Body of pancreas (tissue), 4 donors: ENCODE results near the gene MT1A. TPM values are rescaled to one million over a fixed set of nuclear protein-coding genes. Genes with fewer than 3 reads are reported as not detected.
"Not testable (repeated sequence)": the region's sequence is repeated elsewhere in the genome, so short reads cannot be mapped to it uniquely, and the experiment has no call there.

Source experiments
- ATAC-seq: fragments of 150-250 bp; one replicate; pipeline ENCODE4 v1.9.1; 2016
- DNase-seq, 4 donors: peaks; one replicate each; pipeline ENCODE4 v3.0.0-alpha.2; 2019
- H3K27ac ChIP-seq, 4 donors: fragments of 200-600 bp; sonication (generic); 1 replicate in 3 of 4; 2 replicates in 1 of 4; pipeline versions ENCODE4 v1.5.1 to v1.6.1; 2016 to 2019; ENCODE audit warnings: mild to moderate bottlenecking in 1 of 4, mixed read lengths in 1 of 4, moderate library complexity in 1 of 4
- H3K27me3 ChIP-seq, 2 donors: fragments of 200-600 bp; sonication (generic); one replicate each; pipeline ENCODE4 v1.6.0; 2016; ENCODE audit warnings: mild to moderate bottlenecking in 1 of 2
- H3K36me3 ChIP-seq, 2 donors: fragments of 200-600 bp; sonication (generic); replicated peaks in 1 of 2; 2 replicates each; pipeline ENCODE4 v1.5.1; 2016; ENCODE audit warnings: low read depth in 2 of 2; ENCODE audit not compliant: insufficient read depth in 1 of 2
- H3K4me1 ChIP-seq: fragments of 200-600 bp; sonication (generic); one replicate; pipeline ENCODE4 v1.6.0; 2016
- H3K4me3 ChIP-seq, 2 donors: fragments of 200-600 bp; sonication (generic); 1 replicate in 1 of 2; 2 replicates in 1 of 2; pipeline ENCODE4 v1.5.1; 2016 to 2019
- H3K9me3 ChIP-seq, 3 donors: fragments of 200-600 bp; sonication (generic); 1 replicate in 2 of 3; 2 replicates in 1 of 3; pipeline ENCODE4 v1.5.1; 2016
- POLR2A ChIP-seq, 3 donors: fragments of 450-650 bp; IDR thresholded peaks; one replicate each; pipeline ENCODE4 v1.6.1; 2016; ENCODE audit warnings: antibody characterized with exemption in 3 of 3, mild to moderate bottlenecking in 2 of 3
- WGBS, 2 donors: methylation state at CpG; one replicate each; pipeline ENCODE4 v1.1.5; 2017; 5-methylcytosine and 5-hydroxymethylcytosine counted together
- intact Hi-C: fragments of 100-400 bp; cut with DNase I; formaldehyde crosslinking; loops from one replicate; pipeline ENCODE4 v1.15.1; 2023
- total RNA-seq, 2 donors: library from RNA; depleted of rRNA; stranded (reverse); fragments of >200 nt; gene quantifications; one replicate each; pipeline ENCODE4 v1.1.0, GENCODE V29; 2016
- TF ChIP-seq, protein P1 (sequence below), 7 experiments: fragments of 450-650 bp in 4 of 7; fragments of 200-600 bp in 3 of 7; sonication (generic) in 3 of 7; IDR thresholded peaks; one replicate each; pipeline ENCODE4 v1.5.1; 2016 to 2019; ENCODE audit warnings: antibody characterized with exemption in 7 of 7

MT1A gene
- total RNA-seq, 2 donors from 2014 or later, result 268 TPM; not detected in 1

GRCh38 chr16:56672761-56673536, 34.5 kb downstream of the MT1A start:
- intact Hi-C loops, result no loop called here

GRCh38 chr16:56673921-56674320, 35.5 kb downstream of the MT1A start:
- Histone ChIP-seq H3K9me3 (no peaks in the 10 kb centered on the region), H3K36me3 (no peaks in the 10 kb centered on the region), H3K4me3 (no peak overlapping the region), H3K4me1 (peaks cover 42% of the 10 kb centered on the region), H3K27ac (no peak overlapping the region), H3K27me3 (no peaks in the 10 kb centered on the region)
- intact Hi-C loops, result no loop called here
- peak; percentile 69 for ATAC-seq
- 28 to 40% methylated on average over 12 of the region's 12 CpGs for WGBS, 2 donors
- no peak for TF ChIP-seq POLR2A (IDR thresholded peaks at IDR 0.05)
- TF ChIP-seq, protein P1, sequence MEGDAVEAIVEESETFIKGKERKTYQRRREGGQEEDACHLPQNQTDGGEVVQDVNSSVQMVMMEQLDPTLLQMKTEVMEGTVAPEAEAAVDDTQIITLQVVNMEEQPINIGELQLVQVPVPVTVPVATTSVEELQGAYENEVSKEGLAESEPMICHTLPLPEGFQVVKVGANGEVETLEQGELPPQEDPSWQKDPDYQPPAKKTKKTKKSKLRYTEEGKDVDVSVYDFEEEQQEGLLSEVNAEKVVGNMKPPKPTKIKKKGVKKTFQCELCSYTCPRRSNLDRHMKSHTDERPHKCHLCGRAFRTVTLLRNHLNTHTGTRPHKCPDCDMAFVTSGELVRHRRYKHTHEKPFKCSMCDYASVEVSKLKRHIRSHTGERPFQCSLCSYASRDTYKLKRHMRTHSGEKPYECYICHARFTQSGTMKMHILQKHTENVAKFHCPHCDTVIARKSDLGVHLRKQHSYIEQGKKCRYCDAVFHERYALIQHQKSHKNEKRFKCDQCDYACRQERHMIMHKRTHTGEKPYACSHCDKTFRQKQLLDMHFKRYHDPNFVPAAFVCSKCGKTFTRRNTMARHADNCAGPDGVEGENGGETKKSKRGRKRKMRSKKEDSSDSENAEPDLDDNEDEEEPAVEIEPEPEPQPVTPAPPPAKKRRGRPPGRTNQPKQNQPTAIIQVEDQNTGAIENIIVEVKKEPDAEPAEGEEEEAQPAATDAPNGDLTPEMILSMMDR (IDR thresholded peaks at IDR 0.05), result peak; percentile 64 to 87 (median 80)
- DNase-seq, result peak; percentile 57 to 68 (median 62)

More at GRCh38 chr16:56672761-56673536, 34.5 kb downstream of the MT1A start:
- Histone ChIP-seq H3K9me3 (no peaks in the 10 kb centered on the region), H3K27me3 (no peaks in the 10 kb centered on the region), H3K27ac (no peak overlapping the region), H3K36me3 (no peaks in the 10 kb centered on the region), H3K4me1 (peaks cover 45% of the 10 kb centered on the region), H3K4me3 (no peak overlapping the region)
- ATAC-seq (no peak), DNase-seq (no peak)
- TF ChIP-seq, protein P1 (IDR thresholded peaks at IDR 0.05), result no peak
- TF ChIP-seq POLR2A (IDR thresholded peaks at IDR 0.05), result no peak
- 83 to 84% methylated on average over 11 of the region's 11 CpGs for WGBS, 2 donors

DNA sequence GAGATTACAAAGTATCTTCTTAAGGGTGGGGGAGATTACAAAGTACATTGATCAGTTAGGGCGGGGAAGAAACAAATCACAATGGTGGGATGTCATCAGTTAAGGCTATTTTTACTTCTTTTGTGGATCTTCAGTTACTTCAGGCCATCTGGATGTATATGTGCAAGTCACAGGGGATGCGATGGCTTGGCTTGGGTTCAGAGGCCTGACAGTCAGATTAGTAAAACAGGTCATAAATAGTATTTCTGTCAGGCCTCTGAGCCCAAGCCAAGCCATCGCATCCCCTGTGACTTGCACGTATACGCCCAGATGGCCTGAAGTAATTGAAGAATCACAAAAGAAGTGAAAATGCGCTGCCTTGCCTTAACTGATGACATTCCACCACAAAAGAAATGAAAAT, 36.1 kb downstream of the MT1A start:
- H3K27me3 ChIP-seq, H3K36me3 ChIP-seq: not testable (repeated sequence)
- WGBS, 2 donors, result 83 to 86% methylated on average over 6 of the region's 6 CpGs

DNA sequence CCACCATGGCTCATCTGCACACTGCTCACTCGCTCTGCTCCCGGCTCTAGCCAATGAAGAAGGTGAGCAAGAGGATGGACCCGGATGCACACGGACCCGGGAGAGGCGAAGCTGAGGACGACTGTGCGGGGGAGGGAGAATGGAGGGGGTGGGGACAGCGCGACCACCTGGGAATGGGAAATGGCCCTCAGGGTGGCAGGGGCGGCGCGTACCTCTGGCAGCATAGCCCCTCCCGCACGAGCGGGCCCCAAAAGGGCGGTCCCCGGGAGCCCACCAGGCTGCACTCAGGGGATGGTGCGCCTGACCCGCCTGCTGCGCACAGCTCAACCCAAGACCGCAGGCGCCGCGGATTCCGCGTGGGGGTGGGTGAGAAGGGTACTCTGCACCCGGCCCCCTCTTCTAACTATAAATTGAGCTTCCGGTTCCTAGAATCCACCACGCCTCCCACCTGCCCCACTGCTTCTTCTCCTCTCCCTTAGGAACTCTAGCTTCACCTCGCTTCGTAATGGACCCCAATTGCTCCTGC, 37.3 kb downstream of the MT1A start:
- WGBS, 2 donors, result 36 to 67% methylated on average over 21 to 23 of the region's 32 CpGs
- H3K36me3 ChIP-seq, result no peaks in the 10 kb centered on the region
- intact Hi-C loops, result no loop called here
- H3K27me3 ChIP-seq, result no peaks in the 10 kb centered on the region
- H3K9me3 ChIP-seq, result no peaks in the 10 kb centered on the region
- no peak for TF ChIP-seq POLR2A (IDR thresholded peaks at IDR 0.05)
- TF ChIP-seq, protein P1 (IDR thresholded peaks at IDR 0.05), result no peak
- no peak overlapping the region for H3K4me3 ChIP-seq
- ATAC-seq (no peak), DNase-seq (no peak)
- H3K4me1 ChIP-seq, result peaks cover 40% of the 10 kb centered on the region
- H3K27ac ChIP-seq, result no peak overlapping the region

More for the DNA sequence above, 36.1 kb downstream of the MT1A start:
- H3K4me3 ChIP-seq, DNase-seq, intact Hi-C loops, H3K9me3 ChIP-seq, H3K27ac ChIP-seq, ATAC-seq: not testable (repeated sequence)
- peaks cover 41% of the 10 kb centered on the region for H3K4me1 ChIP-seq

DNA sequence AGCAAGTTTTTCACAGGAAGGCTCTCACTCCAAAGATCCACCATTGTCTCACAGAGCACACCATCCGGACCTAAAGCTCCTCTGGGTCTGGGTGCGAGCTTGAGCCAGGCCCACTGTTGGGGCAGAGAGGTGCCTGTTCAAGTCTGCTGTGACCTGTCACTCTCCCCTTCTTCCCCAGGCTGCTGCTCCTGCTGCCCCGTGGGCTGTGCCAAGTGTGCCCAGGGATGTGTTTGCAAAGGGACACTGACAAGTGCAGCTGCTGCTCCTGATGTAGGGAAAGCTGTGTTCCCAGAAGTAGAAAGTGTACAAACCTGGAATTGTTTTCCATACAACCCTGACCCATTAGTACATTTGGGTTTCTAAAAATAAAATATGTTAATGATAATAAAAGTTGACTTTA, 39.0 kb downstream of the MT1A start:
- 42 to 50% methylated on average over 1 to 3 of the region's 3 CpGs for WGBS, 2 donors
- H3K27ac ChIP-seq, result peak overlapping the region; percentile 36 to 67 (median 53)
- TF ChIP-seq, protein P1 (IDR thresholded peaks at IDR 0.05), result no peak
- TF ChIP-seq POLR2A (IDR thresholded peaks at IDR 0.05), result no peak
- H3K36me3 ChIP-seq, result no peaks in the 10 kb centered on the region
- intact Hi-C loops, result no loop called here
- H3K4me3 ChIP-seq, result no peak overlapping the region
- H3K9me3 ChIP-seq, result no peaks in the 10 kb centered on the region
- H3K4me1 ChIP-seq, result peaks cover 46% of the 10 kb centered on the region
- peak; percentile 22 for ATAC-seq
- peak; percentile 69 to 87 (median 83) for DNase-seq
- no peaks in the 10 kb centered on the region for H3K27me3 ChIP-seq
